HG03097 (cell line): Measurements from ENCODE around the gene NHSL1.

Source experiments
- ATAC-seq: cut with Tn5 transposase; IDR thresholded peaks from one replicate; pipeline ENCODE4 v1.9.1; 2021; ENCODE audit not compliant: unreplicated experiment, low FRiP score

Gene NHSL1

DNA sequence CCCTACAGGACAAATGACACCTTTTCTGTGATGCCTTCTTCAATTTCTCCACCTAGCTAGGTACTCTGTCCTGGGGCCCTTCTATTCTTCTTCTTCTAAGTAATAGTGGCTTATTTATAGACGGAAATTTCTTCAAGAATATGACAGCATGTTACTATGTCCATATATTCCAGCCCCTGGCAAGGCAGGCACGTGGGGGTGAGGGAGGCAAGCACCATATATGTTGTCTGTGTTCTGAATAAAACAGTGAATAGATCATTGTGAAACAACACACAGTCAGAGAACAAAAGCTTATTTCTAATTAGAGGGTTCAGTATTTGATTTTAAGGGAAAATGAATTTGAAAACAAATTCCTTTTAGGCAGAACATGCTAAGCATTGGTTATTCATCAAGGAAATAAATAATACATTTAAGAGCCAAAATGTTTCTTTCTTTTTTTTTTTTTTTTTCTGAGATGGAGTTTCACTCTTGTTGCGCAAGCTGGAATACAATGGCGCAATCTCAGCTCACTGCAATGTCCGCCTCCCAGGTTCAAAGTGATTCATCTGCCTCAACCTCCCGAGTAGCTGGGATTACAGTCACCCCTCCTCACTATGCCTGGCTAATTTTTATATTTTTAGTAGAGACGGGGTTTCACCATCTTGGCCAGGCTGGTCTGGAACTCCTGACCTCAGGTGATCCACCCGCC is 89.1 kb downstream of the NHSL1 start:
- no peak for ATAC-seq

DNA sequence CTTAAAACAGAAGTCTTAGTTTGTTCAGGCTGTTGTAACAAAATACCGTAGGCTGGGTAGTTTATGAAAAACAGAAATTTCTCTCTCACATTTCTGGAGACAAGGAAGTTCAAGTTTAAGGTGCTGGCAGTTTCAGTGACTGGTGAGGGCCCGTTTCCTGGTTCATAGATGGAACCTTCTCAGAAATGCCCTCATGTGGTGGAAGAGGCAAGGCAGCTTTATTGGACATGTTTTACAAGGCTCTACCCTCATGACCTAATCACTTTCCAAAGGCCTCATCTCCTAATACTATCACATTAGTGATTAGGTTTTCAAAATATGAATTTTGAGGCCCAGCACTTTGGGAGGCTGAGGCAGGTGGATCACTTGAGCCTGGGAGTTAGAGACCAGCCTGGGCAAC is 92.9 kb downstream of the NHSL1 start:
- ATAC-seq = no peak

DNA sequence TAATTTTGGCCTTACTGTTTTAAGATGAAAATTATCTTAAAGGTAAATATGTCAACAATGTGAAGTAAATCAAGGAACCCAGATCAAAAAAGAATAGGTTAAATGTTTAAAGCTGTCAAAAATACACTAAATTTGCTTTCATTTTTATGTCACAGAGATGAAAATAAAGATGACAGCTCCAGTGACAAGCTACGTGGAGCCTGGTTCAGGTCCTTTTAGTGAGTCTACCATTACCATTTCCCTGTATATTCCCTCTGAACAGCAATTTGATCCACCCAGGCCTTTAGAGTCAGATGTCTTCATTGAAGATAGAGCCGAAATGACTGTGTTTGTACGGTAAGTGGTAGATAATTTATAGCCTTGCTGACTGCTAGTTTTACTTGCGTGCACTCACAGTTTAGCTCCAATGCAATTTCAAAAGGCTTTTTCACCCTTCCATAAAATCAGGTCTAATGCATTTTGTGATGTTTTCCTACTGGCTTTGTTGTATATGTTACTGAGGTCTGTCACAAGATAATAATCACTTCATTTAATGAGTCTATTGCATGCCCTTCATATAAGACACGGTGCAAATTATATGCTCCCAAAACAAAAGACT is 93.4 kb downstream of the NHSL1 start:
- no peak for ATAC-seq

DNA sequence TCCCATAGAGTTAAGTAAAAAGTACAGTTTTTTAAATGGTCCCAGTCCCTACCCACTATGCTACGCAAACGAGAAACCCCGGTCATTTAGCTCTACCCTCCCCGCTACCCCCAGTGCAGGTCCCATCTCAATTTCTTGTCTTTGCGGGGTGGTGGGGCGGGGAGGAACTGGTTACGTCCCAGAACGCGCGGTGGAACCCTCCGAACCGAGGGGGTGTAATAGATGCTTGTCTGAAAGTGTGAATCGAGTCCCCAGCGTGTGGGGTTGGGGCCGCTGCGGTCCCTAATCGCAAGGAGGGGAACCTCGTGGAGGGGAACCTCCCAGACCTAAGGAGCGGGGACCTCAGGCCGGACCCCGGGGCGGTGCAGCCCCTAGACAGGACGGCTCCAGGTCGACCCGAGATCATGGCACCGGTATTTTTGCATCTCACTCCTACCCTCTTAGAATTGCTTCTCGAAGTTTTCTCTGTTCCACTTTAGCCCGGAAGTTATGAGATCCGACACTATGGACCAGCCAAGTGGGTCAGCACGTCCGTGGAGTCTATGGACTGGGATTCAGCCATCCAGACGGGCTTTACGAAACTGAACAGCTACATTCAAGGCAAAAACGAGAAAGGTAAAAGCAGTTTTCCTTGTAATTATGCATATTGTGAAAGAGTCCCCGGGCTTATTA is 94.5 kb downstream of the NHSL1 start:
- ATAC-seq = no peak

DNA sequence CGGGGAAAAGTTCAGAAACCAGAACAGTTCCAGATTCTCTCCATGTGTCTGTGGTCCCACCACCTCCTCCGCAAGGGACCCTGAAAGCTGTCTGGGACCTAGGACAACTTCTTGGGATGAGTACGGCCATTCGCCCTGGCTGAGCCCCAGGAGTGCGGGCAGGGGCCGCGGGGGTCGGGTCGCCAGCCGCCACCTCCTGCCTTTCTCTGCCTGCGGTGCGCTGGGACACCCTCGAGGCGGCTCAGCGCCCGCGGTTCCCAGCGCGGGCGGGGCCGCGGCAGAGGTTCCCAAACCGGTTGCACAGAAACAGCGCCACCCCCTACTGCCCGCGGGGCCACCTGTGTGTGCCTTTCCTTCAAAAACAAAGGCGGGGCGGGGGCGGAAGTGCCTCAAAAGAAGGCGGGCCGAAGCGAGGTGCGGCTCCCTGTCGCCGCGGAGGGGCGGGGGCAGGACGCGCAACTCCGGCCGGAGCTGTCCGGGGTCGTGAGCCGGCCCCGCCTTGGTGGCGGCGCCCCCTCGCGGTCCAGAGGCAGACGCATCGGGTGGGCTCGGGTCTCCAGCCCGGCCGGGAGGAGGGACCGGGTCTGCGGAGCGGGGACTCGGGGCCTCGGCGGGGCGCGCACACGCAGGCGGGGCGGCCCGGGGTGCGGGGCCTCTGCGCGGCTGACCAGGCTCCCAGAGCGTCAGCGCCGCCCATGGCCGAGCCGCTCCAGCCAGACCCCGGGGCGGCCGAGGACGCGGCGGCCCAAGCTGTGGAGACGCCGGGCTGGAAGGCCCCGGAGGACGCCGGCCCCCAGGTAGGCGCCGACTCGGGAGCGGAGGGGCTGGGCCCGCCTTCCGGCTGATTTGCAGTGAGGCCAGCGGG is 95.3 kb downstream of the NHSL1 start, which contains the start of gene HEBP2:
Gene HEBP2 (plus strand): TSS at position 423 of the 865 bp plus-strand sequence. CDS start 273 bp downstream, at position 696.
- ATAC-seq = peak; percentile 86

DNA sequence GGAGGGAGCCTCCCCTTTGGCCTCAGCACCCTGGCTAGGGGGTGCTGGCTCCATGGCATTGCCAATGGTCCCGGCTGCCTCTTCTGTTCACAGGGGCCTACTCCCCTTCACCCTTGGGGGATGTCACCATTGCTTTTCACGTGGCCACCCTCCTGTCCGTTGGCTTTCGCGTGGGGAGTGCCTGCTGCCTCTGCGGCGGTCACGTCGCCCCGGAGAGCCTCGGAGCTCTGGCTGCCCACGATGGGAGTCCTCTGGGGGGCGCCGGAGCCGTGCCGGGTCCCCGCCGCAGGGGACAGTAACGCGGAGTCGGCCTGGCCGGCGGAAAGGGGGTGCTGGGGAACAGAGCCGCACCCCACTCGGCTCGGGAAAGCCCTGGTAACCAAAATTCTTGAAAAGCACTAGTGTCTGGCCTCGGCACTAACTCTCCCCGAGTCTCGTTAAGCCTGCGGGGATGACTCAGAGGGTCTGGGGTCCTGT is 95.9 kb downstream of the NHSL1 start:
- no peak for ATAC-seq

DNA sequence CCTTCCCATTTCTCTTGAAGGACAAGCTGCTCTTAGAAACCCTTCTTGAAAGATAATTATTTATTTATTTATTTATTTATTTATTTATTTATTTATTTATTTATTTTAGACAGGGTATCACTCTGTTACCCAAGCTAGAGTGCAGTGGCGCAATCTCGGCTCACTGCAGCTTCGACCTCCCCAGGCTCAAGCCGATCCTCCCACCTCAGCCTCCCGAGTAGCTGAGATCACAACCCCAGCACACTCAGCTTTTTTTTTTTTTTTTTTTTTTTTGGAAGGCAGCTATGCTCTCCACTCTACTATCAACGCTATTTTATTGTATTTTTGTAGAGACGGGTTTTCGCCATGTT is 96.5 kb downstream of the NHSL1 start:
- no peak for ATAC-seq

DNA sequence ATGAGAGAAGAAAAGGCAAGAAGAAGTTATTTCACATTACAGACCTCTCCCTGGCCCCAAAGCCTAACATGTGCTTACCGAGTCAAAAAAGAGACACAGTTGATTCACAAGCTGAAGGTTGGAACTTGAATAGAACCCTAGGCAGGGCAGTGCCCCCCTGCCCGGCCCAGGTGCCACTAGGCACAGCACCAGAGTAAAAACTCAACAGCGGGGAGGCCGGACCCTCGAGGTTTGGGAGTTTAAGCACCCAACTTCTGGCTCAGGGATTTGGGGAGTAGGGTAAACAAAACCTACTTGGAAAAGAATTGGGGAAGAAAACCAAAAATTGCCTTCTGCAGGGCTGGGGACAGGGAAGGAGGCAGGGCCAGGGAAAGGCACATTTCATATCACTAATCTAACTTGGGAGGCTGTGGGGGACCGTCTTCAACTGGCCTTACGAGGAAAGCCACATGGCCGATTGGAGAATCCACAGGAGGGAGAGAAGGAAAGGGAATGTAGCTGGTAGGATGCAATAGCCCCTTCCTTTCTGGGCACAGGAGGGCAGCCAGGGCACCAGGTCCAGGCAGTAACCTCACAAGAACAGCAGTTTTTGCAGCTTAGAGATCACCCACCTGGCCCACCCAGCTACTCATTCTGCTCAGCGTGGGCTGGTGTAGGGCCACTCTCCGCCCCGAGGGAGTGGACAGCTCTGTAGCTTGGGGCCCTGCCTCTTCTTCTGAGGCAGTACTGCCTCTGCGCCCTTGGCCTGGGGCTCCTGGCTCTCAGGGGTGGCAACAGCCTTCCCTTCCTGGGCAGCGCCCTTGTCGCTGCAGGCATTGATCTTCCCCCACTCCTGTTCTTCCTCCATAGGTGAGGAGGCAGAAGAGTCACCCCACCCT is 97.1 kb downstream of the NHSL1 start:
- ATAC-seq = no peak

DNA sequence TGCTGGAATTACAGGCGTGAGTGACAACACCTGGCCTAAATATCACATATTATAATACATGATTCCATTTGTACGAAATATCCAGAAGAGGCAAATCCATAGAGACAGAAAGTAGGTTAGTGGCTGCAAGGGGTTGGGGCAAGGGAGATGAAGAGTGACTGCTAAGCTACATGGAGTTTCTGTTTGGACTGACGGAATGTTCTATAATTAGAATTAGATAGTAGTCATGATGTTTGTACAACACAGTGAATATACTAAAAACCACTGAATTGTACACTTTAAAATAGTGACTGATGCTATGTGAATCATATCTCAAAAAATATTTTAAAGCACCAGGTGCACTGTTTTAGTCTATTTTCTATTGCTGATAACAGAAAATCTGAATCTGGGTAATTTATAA is 99.0 kb downstream of the NHSL1 start:
- no peak for ATAC-seq

DNA sequence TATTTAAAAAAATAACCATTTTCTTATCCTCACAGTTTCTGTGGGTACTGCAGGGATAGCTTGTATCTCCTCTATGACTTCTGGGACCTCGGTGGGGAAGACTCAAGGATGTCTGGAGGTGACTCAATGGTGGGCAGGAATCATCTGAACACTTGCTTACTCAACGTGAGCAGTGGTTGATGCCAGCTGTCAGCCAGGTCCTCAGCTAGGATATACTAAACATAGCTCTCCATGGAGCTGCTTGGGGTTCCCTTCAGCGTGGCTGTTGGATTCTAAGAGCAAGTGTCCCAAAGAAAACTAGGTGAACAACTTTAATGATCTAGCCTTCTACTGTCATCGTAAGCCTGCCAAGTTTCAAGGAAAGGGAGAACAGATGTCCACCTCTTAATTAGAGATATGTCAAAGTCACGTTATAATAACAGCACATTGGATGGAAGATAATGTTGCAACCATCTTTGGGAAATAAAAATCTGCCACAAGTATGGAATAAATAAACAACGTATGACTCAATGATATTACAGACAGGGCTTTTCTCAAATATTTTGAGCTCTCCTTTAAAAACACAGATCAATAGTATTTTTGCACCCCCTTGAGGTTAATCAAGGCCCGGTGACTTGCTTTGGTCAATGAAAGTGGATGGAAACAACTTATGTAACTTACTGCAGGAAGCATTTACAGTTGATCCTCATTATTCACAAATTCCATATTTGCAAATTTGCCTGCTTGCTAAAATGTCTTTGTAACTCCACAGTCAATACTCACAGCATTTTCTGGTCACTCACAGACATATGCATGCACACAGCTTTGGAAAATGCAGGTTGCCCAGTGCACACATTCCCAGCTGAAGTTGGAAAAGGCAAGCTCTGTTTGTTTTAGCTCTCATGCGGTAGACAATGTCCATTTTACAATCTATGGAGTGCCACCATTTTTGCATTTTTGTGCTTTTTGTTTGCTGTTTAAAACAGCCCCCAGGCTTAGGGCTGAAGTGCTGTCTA is 101.9 kb downstream of the NHSL1 start:
- no peak for ATAC-seq

DNA sequence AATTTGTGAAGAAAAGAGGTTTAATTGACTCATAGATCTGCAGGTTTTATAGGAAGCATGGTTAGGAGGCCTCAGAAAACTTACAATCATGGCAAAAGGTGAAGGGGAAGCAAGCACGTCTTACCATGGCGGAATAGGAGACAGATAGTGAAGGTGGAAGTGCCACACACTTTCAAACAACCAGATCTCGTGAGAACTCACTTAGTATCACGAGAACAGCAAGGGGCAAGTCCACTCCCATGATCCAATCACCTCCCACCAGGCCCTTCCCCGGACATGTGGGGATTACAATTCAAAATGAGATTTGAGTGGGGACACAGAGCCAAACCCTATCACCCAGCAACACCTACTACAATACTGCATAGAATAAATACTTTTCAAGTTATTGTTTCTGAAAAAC is 102.6 kb downstream of the NHSL1 start:
- ATAC-seq = no peak

DNA sequence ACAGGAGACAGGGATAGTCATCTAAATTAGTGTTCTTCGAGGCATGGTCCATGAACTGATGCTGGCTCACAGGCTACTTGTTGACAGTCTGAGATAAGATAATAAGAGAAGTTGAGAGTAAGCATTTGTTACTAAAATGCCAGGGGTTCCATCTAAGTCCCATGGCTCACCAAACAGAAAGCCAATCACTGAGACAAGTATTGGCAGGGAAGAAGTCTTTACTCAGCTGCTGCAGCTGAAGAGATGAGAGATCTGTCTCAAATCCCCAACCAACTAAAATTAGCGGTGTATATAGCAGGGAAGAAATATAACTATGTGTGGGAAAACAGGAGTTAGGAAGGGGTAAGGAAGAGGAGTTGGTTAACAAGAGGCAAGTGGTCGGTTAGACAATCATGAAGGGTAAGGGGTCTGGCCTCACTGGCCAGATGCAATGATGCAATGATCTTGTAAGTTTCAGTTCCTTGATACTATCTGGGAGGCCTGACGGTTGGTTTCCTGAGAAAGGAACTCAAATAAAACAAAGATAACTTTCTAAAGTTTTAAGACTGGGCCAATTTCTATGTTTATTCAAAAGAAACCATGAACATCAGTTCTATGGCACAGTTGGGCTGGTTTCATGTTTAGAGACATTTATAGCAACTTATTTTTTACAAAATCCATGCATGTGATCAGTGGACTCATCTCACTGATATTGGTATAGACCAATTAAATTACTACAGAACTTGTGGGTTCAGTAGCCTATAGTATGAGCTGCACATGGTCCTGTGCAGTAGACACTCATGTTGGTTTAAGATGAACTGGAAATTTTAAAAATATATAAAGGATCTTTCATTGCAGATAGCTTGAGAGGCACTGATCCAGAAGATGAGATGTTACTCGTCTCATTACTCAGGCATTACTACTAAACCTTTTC is 105.2 kb downstream of the NHSL1 start:
- ATAC-seq = no peak

DNA sequence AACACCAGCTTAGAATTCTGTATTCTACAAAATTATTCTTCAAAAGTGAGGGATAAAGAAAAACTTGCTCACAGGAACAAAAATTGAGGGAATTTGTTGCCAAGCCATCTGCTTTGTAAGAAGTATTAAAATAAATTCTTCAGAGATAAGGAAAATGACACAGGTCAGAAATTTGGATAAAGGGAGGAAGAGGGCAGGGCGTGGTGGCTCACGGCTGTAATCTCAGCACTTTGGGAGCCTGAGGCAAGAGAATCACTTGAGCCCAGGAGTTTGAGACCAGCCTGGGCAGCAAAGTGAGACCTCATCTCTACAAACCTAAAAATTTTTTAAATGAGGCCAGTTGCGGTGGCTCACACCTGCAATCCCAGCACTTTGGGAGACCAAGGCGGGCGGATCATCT is 109.7 kb downstream of the NHSL1 start:
- ATAC-seq = no peak

DNA sequence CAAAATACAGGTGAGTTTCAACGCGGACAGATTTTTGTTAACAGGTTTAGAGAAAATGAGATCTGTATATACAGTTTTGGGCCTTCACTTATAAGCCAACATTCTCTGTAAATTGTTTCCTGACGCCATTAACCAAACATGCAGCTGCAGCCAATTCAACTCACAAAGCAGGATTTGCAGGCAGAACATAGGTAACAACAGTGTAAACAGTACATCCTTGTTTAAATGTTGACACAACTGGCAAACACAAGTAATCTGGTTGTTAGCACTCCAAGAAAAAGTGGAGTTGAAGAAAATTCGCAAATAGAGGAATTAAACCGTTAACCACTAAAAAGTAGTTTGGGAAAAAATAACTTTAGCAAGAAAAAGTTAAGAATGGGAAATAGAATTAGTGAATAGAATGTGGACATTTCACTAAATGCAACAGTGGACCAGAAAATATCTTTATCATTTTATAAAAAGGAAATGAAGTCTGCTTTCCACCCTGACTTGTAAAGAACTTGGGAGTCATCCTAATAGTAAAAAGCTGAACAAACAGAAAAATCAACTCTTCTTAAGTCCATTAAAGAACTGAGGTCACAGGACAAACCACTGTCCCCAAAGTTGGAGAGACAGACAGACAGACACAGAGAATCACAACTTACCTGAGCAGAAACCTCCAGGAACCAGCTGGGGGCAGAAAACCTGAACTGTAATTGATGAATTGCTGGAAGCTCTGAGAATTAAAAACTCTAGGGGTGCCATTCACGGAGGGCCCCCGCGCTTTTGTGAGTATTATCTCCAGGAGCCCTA is 111.5 kb downstream of the NHSL1 start:
- ATAC-seq = no peak

DNA sequence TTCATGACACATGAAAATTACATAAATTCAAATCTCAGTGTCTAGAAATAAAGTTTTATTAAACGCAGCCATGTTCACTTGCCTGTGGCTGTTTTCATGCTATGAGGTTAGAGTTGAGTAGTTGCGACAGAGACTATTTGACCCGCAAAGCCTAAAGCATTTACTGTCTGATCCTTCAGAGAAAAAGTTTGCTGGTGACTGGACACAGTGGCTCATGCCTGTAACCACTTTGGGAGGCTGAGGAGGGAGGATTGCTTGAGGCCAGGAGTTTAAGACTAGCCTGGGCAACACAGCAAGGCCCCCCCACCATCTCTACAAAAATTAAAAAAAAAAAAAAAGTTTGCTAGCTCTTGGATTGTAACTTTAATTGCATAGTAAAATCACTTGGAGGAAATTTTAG is 112.4 kb downstream of the NHSL1 start:
- ATAC-seq = no peak

DNA sequence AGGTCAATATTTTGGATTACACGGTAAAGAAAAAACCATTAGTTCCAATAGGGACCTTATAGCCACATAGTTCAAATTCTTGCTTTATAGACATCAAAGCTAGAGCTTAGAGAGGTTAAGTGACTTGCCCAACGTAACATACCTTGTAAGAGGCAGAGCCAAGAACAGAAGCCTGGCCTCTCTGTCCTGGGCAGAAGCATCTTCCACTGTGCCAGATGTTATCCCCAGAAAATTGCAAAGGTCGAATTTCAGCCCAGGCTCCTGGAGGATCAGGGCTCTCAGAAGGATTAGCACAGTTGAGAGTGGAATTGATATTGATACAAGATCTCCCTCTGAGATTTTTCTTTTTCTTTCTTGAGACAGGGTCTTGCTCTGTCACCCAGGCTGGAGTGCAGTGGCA is 115.5 kb downstream of the NHSL1 start:
- no peak for ATAC-seq
